SU-DHL-6 (cell line): ENCODE measurements around the gene WIZ.

ENCODE experiments used
- H2AFZ ChIP-seq: fragments of 200-600 bp; sonication (generic); 2 replicates; pipeline ENCODE4 v1.6.1; 2014; ENCODE audit warnings: low read depth, mild to moderate bottlenecking, moderate library complexity, mixed read lengths, antibody characterized with exemption, low read length; ENCODE audit not compliant: severe bottlenecking
- H3F3A ChIP-seq: fragments of 200-600 bp; shearing (Covaris generic); 2 replicates; pipeline ENCODE4 v1.6.0; 2016; ENCODE audit warnings: antibody characterized with exemption, mild to moderate bottlenecking; ENCODE audit not compliant: insufficient read depth
- H3K27ac ChIP-seq: fragments of 200-600 bp; sonication (generic); 2 replicates; pipeline ENCODE4 v1.5.1; 2016; ENCODE audit warnings: low read depth, mild to moderate bottlenecking, low read length, moderate library complexity, mixed read lengths
- H3K27me3 ChIP-seq: fragments of 200-600 bp; sonication (generic), shearing (Covaris generic); 2 replicates; pipeline ENCODE4 v1.6.0; 2014; ENCODE audit warnings: mild to moderate bottlenecking, low read length
- H3K36me3 ChIP-seq: fragments of 200-600 bp; sonication (generic); 2 replicates; pipeline ENCODE4 v1.6.1; 2014; ENCODE audit warnings: mild to moderate bottlenecking, low read length, mixed read lengths
- H3K4me2 ChIP-seq: fragments of 300-600, 200-600 bp; shearing (Covaris generic), sonication (generic); 2 replicates; pipeline ENCODE4 v1.6.0; 2014; ENCODE audit warnings: low read length, low read depth, mild to moderate bottlenecking; ENCODE audit not compliant: poor library complexity, severe bottlenecking
- H3K4me3 ChIP-seq: fragments of 200-600 bp; sonication (generic); 2 replicates; pipeline ENCODE4 v1.5.1; 2014; ENCODE audit warnings: antibody characterized with exemption, low read length, mild to moderate bottlenecking, mixed read lengths; ENCODE audit not compliant: insufficient read depth, poor library complexity, severe bottlenecking
- H3K79me2 ChIP-seq: fragments of 200-600 bp; sonication (generic); 2 replicates; pipeline ENCODE4 v1.6.1; 2014; ENCODE audit warnings: mild to moderate bottlenecking, low read length, moderate library complexity; ENCODE audit not compliant: insufficient read depth
- H3K9ac ChIP-seq: fragments of 200-600 bp; sonication (generic); 2 replicates; pipeline ENCODE4 v1.7.0; 2014; ENCODE audit warnings: mild to moderate bottlenecking, low read length
- H3K9me2 ChIP-seq: fragments of 200-600 bp; sonication (generic); replicated peaks from 2 replicates; pipeline ENCODE4 v1.6.1; 2014; ENCODE audit warnings: low read length; ENCODE audit not compliant: insufficient read depth
- H3K9me3 ChIP-seq: fragments of 200-600 bp; sonication (generic); 2 replicates; pipeline ENCODE4 v1.6.1; 2014; ENCODE audit warnings: low read length, mixed read lengths; ENCODE audit not compliant: insufficient read depth
- H4K20me1 ChIP-seq: fragments of 200-600 bp; sonication (generic); 2 replicates; pipeline ENCODE4 v1.6.1; 2014; ENCODE audit warnings: low read depth, mild to moderate bottlenecking, antibody characterized with exemption, low read length, moderate library complexity, mixed read lengths
- CTCF ChIP-seq: fragments of 200-600 bp; sonication (generic); IDR thresholded peaks from one replicate; pipeline ENCODE4 v1.5.1; 2017; ENCODE audit warnings: antibody characterized with exemption, mild to moderate bottlenecking, low read length, moderate library complexity; ENCODE audit not compliant: insufficient read depth, poor library complexity, severe bottlenecking
- EZH2phosphoT487 ChIP-seq: fragments of 200-600 bp; sonication (generic), shearing (Covaris generic); conservative IDR thresholded peaks from 2 replicates; pipeline ENCODE4 v1.6.1; 2018; ENCODE audit warnings: mild to moderate bottlenecking, antibody characterized with exemption, low read length, moderate library complexity, mixed read lengths

WIZ gene

GRCh38 chr19:15418579-15419412 is 31.0 kb downstream of the WIZ start, which contains the start of gene AKAP8L:
Gene AKAP8L, minus strand, starts transcription at chr19:15418988. Its CDS starts 65 bp downstream, at chr19:15418923.
- Histone ChIP-seq H3K36me3 (peaks cover 6% of the 10 kb centered on the region; the same call in 1 of the 2 replicates), H3K9me2 (no peaks in the 10 kb centered on the region), H3K27me3 (no peaks in the 10 kb centered on the region), H3K9me3 (no peaks in the 10 kb centered on the region), H3K27ac (peak within 1 kb of the TSS; percentile 71), H3K9ac (peak within 1 kb of the TSS; percentile 95), H3F3A (0 out of 2 replicates have a peak, but pooled peaks cover 8% of the 10 kb centered on the region), H3K4me2 (peak within 1 kb of the TSS; percentile 82), H4K20me1 (peaks cover 4% of the 10 kb centered on the region; the same call in 1 of the 2 replicates), H3K4me3 (peak within 1 kb of the TSS; percentile 93), H3K79me2 (peaks cover 50% of the 10 kb centered on the region), H2AFZ (peak within 1 kb of the TSS; percentile 22)
- TF ChIP-seq EZH2phosphoT487, result no peak
- TF ChIP-seq CTCF, result peak; percentile 83

- Histone ChIP-seq H3K27ac (peak overlapping the region; percentile 71), H3K36me3 (0 out of 2 replicates have a peak, but pooled peaks cover under 1% of the 10 kb centered on the region), H3K9me3 (no peaks in the 10 kb centered on the region), H4K20me1 (peaks cover 4% of the 10 kb centered on the region; the same call in 1 of the 2 replicates), H3F3A (0 out of 2 replicates have a peak, but pooled peaks cover 8% of the 10 kb centered on the region), H3K27me3 (no peaks in the 10 kb centered on the region), H3K4me3 (peak overlapping the region; percentile 93), H3K9me2 (no peaks in the 10 kb centered on the region), H3K9ac (peak overlapping the region; percentile 95), H2AFZ (peak overlapping the region; percentile 22), H3K79me2 (peaks cover 55% of the 10 kb centered on the region), H3K4me2 (peak overlapping the region; percentile 82)
- no peak for TF ChIP-seq CTCF
- no peak for TF ChIP-seq EZH2phosphoT487
Measured at GRCh38 chr19:15418231-15418578, 31.6 kb downstream of the WIZ start.

GRCh38 chr19:15417699-15418098 is 32.1 kb downstream of the WIZ start:
- Histone ChIP-seq H3K27ac (no peak overlapping the region; the same call in 1 of the 2 replicates), H3K4me3 (peak overlapping the region; percentile 93), H3K36me3 (no peaks in the 10 kb centered on the region), H3K79me2 (peaks cover 61% of the 10 kb centered on the region), H3K9me2 (no peaks in the 10 kb centered on the region), H3K27me3 (no peaks in the 10 kb centered on the region), H3K9me3 (no peaks in the 10 kb centered on the region), H3K9ac (peak overlapping the region; percentile 95), H4K20me1 (peaks cover 8% of the 10 kb centered on the region; the same call in 1 of the 2 replicates), H3K4me2 (peak overlapping the region; percentile 82), H2AFZ (no peak overlapping the region), H3F3A (0 out of 2 replicates have a peak, but pooled peaks cover 8% of the 10 kb centered on the region)
- TF ChIP-seq EZH2phosphoT487, result no peak
- no peak for TF ChIP-seq CTCF
